ENCODE measurements around the gene KRT31.
"Not testable (repeated sequence)": the region's sequence is repeated elsewhere in the genome, so short reads cannot be mapped to it uniquely, and the experiment has no call there.

KRT31 gene

DNA sequence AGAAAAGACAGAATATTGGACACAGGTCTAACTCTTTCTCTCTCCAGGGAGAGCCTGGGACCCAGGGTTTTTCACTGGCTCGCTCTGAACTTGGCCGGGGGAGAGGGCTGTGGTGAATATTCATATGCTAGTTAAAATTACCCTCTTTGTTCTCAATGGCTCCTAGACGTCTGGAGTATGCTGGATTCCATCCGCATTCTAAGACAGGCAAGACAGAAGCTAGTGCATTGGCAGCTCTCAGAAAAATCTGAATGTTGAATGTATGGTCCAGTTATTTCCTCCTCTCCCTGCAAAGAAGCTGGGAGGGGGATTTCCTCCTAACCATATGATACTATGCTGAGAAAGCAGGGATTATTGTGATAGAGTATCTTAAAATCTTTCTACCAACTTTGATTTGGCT, 9.7 kb downstream of the KRT31 start:
- DNase-seq (ENCODE audit: low spot score) = no peak

DNA sequence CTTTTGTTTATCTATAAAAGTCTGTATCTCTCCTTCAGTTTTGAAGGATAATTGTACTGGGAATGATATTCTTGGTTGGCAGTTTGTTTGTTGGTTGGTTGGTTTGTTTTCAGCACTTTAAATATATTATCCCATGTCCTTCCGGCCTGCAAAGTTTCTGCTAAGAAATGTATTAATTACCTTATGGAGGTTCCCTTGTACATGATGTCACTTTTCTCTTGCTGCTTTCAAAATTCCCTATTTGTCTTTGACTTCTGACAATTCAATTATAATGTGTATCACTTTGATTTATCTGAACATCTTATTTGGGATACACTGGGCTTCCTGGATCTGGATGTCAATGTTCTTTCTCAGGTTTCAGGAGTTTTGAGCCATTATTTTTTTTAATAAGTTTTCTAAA, 11.2 kb downstream of the KRT31 start:
- no peak for DNase-seq (ENCODE audit: low spot score)

DNA sequence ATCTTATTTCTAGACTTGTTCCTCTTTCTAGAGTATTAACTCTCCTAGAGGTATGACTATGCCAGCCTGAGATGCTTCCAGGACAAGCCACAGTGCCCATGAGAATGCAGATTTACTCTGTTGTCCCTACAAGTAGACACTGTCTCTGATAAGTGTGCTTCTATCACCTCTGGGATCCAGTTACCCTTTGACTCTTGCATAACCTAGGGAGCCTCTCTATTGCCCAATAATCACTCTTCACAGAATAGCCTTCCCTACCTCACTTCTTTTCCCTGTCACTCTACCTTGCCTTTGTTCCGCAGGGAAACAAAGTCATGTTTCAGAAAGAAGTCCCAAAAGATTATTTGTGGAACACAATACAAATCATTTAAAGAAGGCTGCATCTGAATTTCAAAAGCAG, 13.7 kb downstream of the KRT31 start:
- DNase-seq (ENCODE audit: low spot score) = no peak

DNA sequence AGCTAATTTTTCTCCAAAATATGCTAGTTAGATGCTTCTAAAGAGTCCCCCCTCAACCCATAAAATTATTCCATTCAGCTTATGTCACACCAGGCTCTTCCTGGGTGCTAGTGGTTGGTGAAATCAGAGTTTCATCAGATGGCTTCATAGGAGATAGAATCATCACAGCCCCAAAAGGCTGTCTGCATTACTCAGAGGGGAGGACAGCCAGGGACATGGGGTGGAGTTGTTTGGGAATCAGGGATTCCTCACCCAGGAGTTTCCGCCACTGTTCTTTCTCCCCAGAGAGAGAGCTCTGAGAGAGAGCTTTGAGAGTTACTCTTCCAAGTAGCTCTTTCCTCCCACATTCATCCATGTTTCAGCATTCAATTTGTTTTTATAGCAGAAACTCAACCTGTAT, 15.0 kb downstream of the KRT31 start:
- no peak for DNase-seq (ENCODE audit: low spot score)

DNA sequence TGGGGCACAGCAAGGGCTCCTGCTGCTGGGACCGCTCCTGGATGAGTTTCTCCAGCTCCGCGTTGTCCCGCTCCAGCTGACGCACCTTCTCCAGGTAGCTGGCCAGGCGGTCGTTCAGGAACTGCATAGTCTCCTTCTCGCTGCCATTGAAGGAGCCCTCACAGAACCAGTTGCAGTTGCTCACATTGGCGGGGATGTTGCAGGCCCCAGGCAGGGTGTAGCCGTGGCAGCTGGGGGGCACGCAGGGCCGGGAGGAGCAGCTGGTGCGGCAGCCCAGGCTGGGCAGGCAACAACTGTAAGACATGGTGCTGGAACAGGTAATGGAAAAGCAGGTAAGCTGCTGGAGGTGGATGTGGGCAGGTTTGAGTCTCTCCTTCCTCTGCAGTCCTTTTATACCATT, 15.5 kb downstream of the KRT31 start, which contains the start of gene KRT34:
KRT34 (minus strand) TSS at position 364 of the 400 bp plus-strand sequence; CDS start at position 304, 60 bp downstream.
- not testable (repeated sequence) for DNase-seq (ENCODE audit: low spot score)

DNA sequence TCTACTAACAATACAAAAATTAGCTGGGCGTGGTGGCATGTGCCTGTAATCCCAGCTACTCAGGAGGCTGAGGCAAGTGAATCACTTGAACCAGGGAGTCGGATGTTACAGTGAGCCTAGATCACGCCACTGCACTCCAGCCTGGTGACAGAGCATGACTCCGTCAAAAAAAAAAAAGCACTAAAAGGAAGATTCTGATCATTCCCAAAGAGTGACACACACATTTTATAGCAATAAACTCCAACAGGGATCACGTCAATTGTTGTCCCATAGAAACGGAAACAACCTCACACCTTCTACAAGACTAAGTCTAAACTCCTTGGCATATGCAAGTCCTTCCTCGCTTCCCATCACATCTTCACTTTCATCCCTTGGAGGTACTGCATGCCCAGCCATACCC, 17.3 kb downstream of the KRT31 start:
- DNase-seq (ENCODE audit: low spot score) = not testable (repeated sequence)

DNA sequence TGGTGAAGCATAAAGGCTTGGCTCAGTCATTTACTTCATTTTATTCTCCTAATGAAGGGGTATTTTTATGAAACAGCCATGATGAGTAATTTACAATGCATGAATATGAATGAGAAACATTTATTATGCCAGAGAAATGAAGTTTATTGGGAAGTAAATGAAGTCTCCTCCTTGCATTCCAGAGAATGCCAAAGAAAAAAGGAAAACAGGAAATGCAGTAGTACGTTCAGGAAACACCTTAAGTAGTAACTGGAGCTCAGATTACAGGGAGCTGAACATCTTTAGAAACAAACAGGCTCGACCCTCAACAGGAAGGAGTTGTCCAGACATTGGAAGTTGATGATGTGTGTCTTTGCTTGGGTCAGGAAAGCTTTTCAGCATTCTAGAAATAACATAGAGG, 19.9 kb downstream of the KRT31 start:
- no peak for DNase-seq (ENCODE audit: low spot score)

DNA sequence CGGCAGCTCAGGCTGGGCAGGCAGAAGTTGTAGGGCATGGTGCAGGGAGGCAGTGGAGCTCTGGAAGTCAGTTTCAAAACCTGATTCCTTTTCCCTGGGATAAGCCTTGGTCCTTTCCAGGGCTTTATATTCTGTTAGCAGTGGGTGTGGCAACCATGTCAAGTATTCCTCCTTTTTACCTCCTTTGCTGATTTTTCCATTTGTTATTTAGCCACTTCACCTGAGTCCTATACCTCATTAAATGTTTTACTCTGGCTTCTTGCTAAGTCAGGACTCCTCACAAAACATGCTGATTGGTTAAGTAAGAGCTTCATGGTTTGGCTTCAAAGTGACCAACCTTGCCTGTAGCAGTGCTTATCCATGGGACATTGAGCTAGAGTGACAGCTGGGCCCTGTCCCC, 27.7 kb downstream of the KRT31 start, which contains the start of gene KRT33B:
KRT33B (minus strand) TSS at position 101 of the 400 bp plus-strand sequence; CDS start at position 38, 63 bp downstream.
- no peak for DNase-seq (ENCODE audit: low spot score)

DNA sequence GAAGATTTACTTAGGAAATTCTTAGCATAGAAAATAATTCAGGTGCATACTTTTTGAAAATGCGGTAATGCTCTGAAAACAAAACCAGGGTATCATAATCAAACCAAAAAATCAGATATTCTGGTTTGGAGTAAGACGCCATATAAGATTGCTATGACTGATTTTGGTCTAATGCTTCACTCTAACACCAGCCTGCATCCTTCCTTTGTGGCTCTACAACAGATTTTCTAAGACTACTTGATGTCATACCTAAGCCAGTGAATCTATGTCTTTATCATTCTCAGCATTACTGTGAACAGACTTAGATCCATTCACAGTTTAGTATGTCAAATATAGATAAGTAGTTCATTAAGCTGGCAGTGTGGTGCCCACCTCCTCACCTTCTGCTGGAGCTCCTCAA, 28.4 kb downstream of the KRT31 start:
- no peak for DNase-seq (ENCODE audit: low spot score)

DNA sequence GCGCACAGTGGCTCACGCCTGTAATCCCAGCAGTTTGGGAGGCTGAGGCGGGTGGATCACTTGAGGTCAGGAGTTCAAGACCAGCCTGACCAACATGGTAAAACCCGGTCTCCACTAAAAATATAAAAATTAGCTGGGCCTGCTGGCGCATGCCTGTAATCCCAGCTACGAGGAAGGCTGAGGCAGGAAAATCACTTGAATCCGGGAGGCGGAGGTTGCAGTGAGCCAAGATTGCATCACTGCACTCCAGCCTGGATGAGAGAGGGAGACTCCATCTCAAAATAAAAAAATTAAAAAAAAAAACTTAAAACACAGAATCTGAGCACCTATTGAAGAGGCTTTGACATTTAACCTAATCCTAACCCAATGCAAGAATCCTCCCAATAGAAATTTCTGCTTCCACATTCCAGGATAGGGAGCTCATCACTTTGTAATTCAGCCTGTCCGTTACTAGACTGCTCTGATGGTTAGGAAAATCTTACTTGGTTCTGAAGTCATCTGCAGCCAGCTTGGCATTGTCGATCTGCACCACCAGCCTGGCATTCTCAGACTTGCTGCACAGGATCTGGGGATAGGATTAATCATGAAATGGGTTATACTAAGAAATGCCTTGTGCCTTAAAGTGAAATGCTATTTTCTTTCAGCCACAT, 29.9 kb downstream of the KRT31 start:
- DNase-seq (ENCODE audit: low spot score) = no peak

DNA sequence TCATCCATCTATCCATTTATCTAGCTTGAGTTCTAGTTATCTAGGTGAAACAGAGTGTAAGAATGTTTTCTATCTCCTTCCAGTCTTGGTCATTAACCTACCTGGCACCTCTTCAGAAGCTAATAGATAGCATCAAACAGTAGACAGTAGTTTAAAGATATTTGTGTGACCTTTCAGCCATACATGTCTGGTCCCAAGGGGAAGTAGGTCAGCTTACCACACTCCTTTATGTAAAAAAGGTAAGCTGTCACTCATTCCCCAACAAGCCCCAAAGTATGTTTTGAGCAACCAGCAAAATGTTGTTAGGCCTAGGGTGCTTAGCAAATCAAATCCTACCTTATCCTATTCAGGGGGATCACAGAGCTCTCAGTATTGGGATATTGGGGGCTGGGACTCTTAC, 31.3 kb downstream of the KRT31 start:
- DNase-seq (ENCODE audit: low spot score) = no peak

DNA sequence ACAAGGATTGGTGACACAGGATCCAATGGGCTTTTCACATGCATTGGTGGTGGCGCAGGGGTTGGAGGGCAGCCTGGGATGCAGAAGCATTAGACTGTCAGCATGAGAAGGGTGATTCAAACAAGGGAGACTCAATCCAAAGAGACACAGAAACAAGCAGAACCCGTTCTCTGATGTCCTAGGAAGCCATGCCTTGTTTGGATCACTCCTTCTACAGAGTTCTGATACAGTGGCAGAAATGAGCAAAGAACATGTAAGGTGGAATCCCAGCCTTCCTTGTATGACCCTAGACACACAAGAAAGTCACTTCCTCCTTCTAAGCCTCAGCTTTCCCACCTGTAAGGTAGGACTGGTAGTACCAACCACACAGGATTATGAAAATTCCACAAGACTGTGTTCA, 33.5 kb downstream of the KRT31 start:
- DNase-seq (ENCODE audit: low spot score) = no peak

DNA sequence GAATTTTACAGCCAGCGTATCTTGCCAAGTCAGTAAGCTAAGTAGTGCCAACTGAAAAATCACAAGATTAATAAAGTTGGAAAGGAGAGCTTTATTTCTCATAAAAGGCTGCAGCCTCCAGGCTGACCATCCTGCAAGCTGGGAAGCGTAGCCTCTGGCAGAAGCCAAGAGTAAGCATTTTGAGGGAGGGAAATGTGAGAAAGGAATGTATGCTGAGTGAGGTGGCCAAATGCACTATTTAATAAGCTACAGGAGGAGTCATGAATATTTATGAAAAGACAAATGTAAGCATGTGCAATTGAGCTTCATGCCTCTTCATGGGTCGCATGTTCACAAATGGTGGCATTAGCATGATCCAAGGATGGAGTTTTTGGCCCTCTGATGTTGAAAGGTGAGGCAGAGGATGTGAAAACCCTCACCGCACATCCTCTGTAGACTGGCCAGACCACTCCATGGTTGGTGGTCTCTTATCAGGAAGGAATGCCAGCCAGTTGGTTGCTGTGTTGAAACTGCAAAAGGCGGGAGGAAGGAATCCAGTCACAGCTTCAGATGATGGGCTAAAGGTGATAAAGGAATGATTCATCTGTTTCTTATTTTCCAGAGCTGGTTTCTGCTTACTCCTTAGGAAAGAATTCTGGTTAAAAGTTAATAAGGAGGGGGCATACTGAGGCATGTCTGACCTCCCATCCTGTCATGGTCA, 37.0 kb downstream of the KRT31 start:
- no peak for DNase-seq (ENCODE audit: low spot score)

DNA sequence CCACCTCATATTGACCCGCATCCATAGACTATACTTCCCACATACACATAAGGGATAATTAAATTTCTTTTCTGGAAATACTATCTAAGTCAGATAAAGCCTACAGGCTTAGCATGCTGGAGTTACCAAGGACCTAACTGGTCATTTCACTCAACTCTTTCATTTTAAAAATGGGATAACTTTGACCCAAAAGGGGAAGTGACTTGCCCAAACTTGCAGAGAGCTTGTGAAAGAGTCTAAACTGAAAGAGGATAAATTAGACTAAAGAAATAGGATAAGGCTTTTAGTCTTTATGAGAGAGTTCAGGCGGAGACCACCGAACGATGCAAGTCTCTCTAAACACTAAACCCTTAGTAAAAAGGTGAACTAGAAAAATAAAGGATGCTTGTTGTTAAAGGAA, 42.9 kb downstream of the KRT31 start:
- no peak for DNase-seq (ENCODE audit: low spot score)

DNA sequence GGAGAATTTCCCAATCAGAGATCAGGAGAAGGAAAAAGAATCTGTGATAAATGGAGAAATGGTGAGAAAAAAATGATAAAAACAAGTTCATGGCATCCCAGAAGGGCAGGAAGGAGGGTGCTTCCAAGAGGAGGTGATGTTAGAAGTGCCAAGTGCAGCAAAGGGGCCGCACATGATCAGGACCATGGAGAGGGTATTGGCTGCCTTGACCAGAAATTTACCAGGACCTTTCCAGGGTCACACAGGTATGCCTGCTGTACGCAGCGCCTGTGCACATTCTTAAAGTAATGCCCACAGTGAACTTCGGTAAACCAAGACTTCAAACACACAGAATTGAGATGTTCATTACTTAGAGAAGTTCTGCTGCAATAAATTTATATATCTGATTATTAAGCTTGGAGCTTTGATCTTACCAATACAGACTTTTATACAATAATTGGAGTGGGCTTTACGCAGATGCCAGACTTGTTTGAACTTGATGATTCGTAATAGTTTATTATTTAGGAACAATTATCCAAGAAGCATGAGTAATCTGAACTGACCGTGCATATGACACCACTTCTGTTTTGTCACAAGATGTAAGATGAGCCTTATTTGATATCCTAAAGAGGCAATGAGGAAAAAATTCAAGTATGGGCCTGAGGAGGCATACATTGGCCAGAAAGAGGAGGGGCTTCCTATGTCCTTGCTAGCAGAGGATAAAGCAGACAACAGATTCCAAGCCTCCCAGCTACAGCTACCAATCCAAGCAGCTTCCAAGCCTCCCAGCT, 44.6 kb downstream of the KRT31 start:
- DNase-seq (ENCODE audit: low spot score) = no peak

DNA sequence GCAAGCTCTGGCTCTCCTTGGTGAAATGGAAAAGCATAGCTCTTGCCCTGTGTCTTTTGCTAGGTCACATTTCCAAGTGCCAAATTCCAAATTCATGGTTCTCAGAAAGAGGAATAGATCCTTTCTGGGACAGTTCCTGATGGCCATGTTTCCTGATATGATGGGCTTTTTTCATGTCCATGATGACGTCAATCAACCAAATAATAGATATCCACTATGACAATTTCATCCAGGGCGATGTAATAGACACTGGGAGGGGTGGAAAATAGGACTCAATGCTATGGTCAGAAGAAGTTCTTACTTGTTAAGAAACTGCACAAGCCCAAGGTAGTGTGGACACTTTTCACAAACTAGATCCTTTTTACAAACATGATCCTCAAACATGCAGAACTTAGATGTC, 46.2 kb downstream of the KRT31 start:
- no peak for DNase-seq (ENCODE audit: low spot score)

DNA sequence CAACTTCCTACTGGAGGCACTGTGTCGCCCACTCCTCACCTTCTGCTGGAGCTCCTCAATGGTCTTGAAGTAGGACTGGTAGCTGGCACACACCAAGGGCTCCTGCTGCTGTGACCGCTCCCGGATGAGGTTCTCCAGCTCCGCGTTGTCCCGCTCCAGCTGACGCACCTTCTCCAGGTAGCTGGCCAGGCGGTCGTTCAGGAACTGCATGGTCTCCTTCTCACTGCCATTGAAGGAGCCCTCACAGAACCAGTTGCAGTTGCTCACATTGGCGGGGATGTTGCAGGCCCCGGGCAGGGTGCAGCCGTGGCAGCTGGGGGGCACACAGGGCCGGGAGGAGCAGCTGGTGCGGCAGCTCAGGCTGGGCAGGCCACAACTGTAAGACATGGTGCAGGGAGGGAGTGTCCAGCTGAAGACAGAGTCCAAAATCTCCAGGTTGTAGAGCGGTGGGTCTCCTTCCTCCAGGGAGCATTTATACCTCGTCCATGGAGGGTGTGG, 47.0 kb downstream of the KRT31 start, which contains the start of gene KRT33A:
KRT33A (minus strand) TSS at position 448 of the 498 bp plus-strand sequence; CDS start at position 387, 61 bp downstream.
- not testable (repeated sequence) for DNase-seq (ENCODE audit: low spot score)

DNA sequence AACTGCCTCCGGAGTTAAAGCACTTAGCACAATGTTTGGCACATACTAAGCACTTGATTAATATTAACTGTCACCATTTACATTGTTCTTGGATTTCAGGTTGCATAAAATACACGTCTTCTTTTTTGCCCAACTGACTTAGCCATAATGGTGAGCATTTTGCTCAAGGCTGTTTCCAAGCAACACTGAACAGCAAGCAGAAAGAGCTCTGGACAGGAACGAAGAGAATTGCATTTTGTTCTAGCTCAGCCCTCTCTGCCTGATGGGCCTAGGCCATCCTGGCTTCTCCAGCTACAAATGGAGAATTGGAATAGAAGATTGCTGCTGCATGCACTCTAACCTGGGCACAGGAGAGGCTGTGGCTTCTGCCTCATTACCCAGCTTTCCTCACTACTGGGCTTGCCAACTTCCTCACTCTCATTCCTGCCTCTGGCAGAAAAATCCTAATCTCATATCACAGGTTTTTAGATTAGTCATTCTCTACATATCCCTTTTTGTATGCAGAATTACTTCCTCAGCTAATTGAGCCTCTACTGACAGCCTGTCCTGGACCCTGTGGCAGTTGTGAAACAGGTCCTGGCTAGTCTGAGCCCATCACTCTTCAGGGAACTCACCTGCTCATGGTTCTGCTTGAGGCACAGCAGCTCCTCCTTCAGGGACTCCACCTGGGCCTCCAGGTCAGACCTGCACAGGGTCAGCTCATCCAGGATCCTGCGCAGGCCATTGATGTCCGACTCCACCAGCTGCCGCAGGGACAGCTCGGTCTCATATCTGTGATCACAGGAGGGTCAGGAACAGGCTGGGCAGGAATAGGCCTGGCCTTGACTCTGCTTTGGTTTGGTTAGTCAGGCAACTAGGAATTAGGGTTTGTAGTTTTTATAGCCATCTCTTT, 49.3 kb downstream of the KRT31 start:
- no peak for DNase-seq (ENCODE audit: low spot score)

DNA sequence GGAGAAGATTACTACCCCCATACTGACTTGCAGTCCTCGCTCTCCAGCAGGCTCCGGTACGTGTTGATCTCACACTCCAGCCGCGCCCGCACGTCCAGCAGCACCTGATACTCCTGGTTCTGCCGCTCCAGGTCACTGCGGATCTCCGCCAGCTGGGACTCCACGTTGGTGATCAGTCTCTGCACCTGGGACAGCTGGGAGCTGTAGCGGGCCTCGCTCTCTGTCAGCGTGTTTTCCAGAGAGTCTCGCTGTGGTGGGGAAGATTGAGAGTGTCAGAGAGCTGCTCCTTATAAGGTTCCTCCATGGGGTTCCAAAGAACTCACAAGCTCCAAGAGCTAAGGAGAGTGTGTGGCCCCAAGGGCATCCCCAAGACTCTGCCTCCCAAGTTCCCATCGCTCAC, 51.0 kb downstream of the KRT31 start:
- DNase-seq (ENCODE audit: low spot score) = not testable (repeated sequence)

DNA sequence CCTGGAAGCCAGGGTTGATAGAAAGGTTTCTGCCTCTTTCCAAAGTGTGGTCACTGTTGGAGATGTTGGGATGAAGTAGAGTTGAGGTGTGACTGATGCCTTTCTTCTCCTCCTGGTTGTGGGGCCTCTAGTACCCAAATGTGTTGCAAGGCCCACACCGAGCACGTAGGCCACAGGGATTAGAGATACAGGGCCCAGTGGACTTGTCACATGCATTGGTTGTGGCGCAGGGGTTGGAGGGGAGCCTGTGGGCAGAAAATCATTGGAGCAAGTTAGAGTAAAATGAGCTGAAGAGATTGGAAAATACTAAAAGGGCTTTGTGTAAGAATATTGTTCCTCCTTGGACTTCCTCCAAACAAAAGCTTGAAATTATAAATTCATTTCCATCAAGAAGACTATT, 51.4 kb downstream of the KRT31 start:
- DNase-seq (ENCODE audit: low spot score) = no peak

Data from CD4-positive, alpha-beta T cell treated with Interleukin-6 at 100 ng/mL for 8 hours (primary cell).